Liver (tissue), 9 donors: ENCODE results near the gene CDKL1. TPM values are rescaled to one million over a fixed set of nuclear protein-coding genes. Genes with fewer than 3 reads are reported as not detected.

Experiments used
- DNase-seq: peaks from one replicate; pipeline ENCODE4 v3.0.0-alpha.2; 2017; ENCODE audit warnings: low spot score
- H3K27ac ChIP-seq, 2 donors: one replicate each; pipeline ENCODE4 v1.7.0; 2013; ENCODE audit warnings: inconsistent platforms in 2 of 2, low read length in 2 of 2, control low read depth in 1 of 2, low read depth in 1 of 2, mild to moderate bottlenecking in 1 of 2
- H3K27me3 ChIP-seq, 4 donors: one replicate each; pipeline versions ENCODE4 v1.6.1 to v1.7.0; 2013; ENCODE audit warnings: low read length in 3 of 4, inconsistent platforms in 1 of 4, mild to moderate bottlenecking in 1 of 4, moderate library complexity in 1 of 4; ENCODE audit not compliant: control insufficient read depth in 4 of 4, insufficient read depth in 4 of 4
- H3K36me3 ChIP-seq, 4 donors: one replicate each; pipeline versions ENCODE4 v1.6.1 to v1.7.0; 2013; ENCODE audit warnings: low read length in 3 of 4, mild to moderate bottlenecking in 3 of 4, low read depth in 1 of 4, moderate library complexity in 1 of 4; ENCODE audit not compliant: control insufficient read depth in 4 of 4, insufficient read depth in 3 of 4
- H3K4me1 ChIP-seq, 4 donors: one replicate each; pipeline versions ENCODE4 v1.6.1 to v1.7.0; 2013; ENCODE audit warnings: low read length in 3 of 4, mild to moderate bottlenecking in 3 of 4, moderate library complexity in 1 of 4; ENCODE audit not compliant: control insufficient read depth in 4 of 4, insufficient read depth in 4 of 4
- H3K4me3 ChIP-seq, 3 donors: one replicate each; pipeline versions ENCODE4 v1.6.1 to v1.7.0; 2013; ENCODE audit warnings: low read length in 3 of 3, control low read depth in 1 of 3, low read depth in 1 of 3, mild to moderate bottlenecking in 1 of 3
- H3K9ac ChIP-seq, 2 donors: one replicate each; pipeline ENCODE4 v1.7.0; 2013; ENCODE audit warnings: low read length in 2 of 2, mild to moderate bottlenecking in 2 of 2, moderate library complexity in 2 of 2, control low read depth in 1 of 2, low read depth in 1 of 2
- H3K9me3 ChIP-seq, 4 donors: one replicate each; pipeline versions ENCODE4 v1.6.1 to v1.7.0; 2013; ENCODE audit warnings: low read length in 3 of 4; ENCODE audit not compliant: control insufficient read depth in 4 of 4
- CTCF ChIP-seq: fragments of 150-350 bp; IDR thresholded peaks from 2 replicates; pipeline ENCODE4 v1.5.1; 2017; ENCODE audit warnings: improper control_type of control experiment, low read depth, low read length; ENCODE audit not compliant: missing input control
- EGR1 ChIP-seq, 2 donors: IDR thresholded peaks; 2 replicates each; pipeline ENCODE4 v1.6.1; 2016 to 2018; ENCODE audit warnings: antibody characterized with exemption in 2 of 2, low read depth in 2 of 2
- FOXA1 ChIP-seq: IDR thresholded peaks from 2 replicates; pipeline ENCODE4 v1.6.1; 2016; ENCODE audit warnings: antibody characterized with exemption
- FOXA2 ChIP-seq: IDR thresholded peaks from 2 replicates; pipeline ENCODE4 v1.6.1; 2016; ENCODE audit warnings: antibody characterized with exemption
- GABPA ChIP-seq, 2 donors: IDR thresholded peaks in 1 of 2; conservative IDR thresholded peaks in 1 of 2; 2 replicates each; pipeline ENCODE4 v1.6.1; 2016; ENCODE audit warnings: antibody characterized with exemption in 2 of 2, mild to moderate bottlenecking in 1 of 2, moderate library complexity in 1 of 2
- HNF4A ChIP-seq, 2 donors: conservative IDR thresholded peaks; 2 replicates each; pipeline ENCODE4 v1.6.1; 2016; ENCODE audit warnings: antibody characterized with exemption in 2 of 2, mild to moderate bottlenecking in 2 of 2
- HNF4G ChIP-seq: IDR thresholded peaks from 2 replicates; pipeline ENCODE4 v1.6.1; 2016; ENCODE audit warnings: antibody characterized with exemption
- JUND ChIP-seq, 2 donors: IDR thresholded peaks; 2 replicates each; pipeline ENCODE4 v1.6.1; 2016; ENCODE audit warnings: antibody characterized with exemption in 2 of 2
- MAX ChIP-seq: IDR thresholded peaks from 2 replicates; pipeline ENCODE4 v1.6.1; 2016; ENCODE audit warnings: antibody characterized with exemption
- NR2F2 ChIP-seq: IDR thresholded peaks from 2 replicates; pipeline ENCODE4 v1.6.1; 2016; ENCODE audit warnings: antibody characterized with exemption
- RAD21 ChIP-seq, 2 donors: IDR thresholded peaks; 2 replicates each; pipeline ENCODE4 v1.6.1; 2016; ENCODE audit warnings: antibody characterized with exemption in 2 of 2, mild to moderate bottlenecking in 2 of 2
- RXRA ChIP-seq, 2 donors: IDR thresholded peaks; 2 replicates each; pipeline ENCODE4 v1.6.1; 2017 to 2018; ENCODE audit warnings: antibody characterized with exemption in 2 of 2, mild to moderate bottlenecking in 1 of 2
- TAF1 ChIP-seq: conservative IDR thresholded peaks from 2 replicates; pipeline ENCODE4 v1.6.1; 2016; ENCODE audit warnings: antibody characterized with exemption, mild to moderate bottlenecking
- YY1 ChIP-seq: IDR thresholded peaks from 2 replicates; pipeline ENCODE4 v1.6.1; 2016; ENCODE audit warnings: antibody characterized with exemption, mild to moderate bottlenecking
- ZBTB33 ChIP-seq: IDR thresholded peaks from 2 replicates; pipeline ENCODE4 v1.6.1; 2016; ENCODE audit warnings: antibody characterized with exemption
- WGBS: extraction: QIAGEN DNeasy Blood & Tissue Kit; methylation state at CpG from one replicate; pipeline ENCODE4 v1.1.7; 2013; 5-methylcytosine and 5-hydroxymethylcytosine counted together
- polyA plus RNA-seq, 2 donors: library from polyadenylated mRNA; stranded (reverse) in 1 of 2; unstranded in 1 of 2; fragments of 200-250 nt in 1 of 2; fragments of >200 nt in 1 of 2; fragmentation: Nextera tagmentation in 1 of 2; extraction: Ambion mirVana in 1 of 2; gene quantifications; one replicate each; pipeline versions ENCODE4 v1.2.1 to v1.2.3, GENCODE V29; 2013 to 2015
- total RNA-seq, 2 donors: library from RNA; depleted of rRNA; stranded (reverse); fragments of >200 nt; gene quantifications; one replicate each; pipeline ENCODE4 v1.2.3, GENCODE V29; 2014
- donor health status: healthy.
- donor health status: healthy.
- donor health status: healthy.
- donor health status: healthy.
- donor health status: healthy.

CDKL1 gene
- total and polyA plus RNA-seq, 4 donors = 1.1 to 6.8 (median 2.1) TPM

- TF ChIP-seq HNF4A (conservative IDR thresholded peaks at IDR 0.05) (no peak), FOXA2 (no peak)
Measured at GRCh38 chr14:50354527-50354926, 42.2 kb downstream of the CDKL1 start (continued).

- H3K4me1 ChIP-seq = no peaks in the 10 kb centered on the region
- TF ChIP-seq EGR1 (IDR thresholded peaks at IDR 0.05; ENCODE audit: low read depth in 2 of 2) = no peak
- no peak for TF ChIP-seq JUND (IDR thresholded peaks at IDR 0.05)
- TF ChIP-seq ZBTB33 = no peak
- no peak for TF ChIP-seq CTCF
- no peak for TF ChIP-seq TAF1
- no peak for TF ChIP-seq MAX
- no peak for TF ChIP-seq FOXA2
- no peak for TF ChIP-seq HNF4G
- H3K9ac ChIP-seq = no peak overlapping the region
- no peak for DNase-seq
- no peaks in the 10 kb centered on the region for H3K27me3 ChIP-seq
- H3K27ac ChIP-seq = no peak overlapping the region
- 84% methylated on average over 4 of the region's 4 CpGs for WGBS
- H3K4me3 ChIP-seq = no peak overlapping the region
- H3K36me3 ChIP-seq = no peaks in the 10 kb centered on the region
- H3K9me3 ChIP-seq = no peaks in the 10 kb centered on the region
Measured at GRCh38 chr14:50353126-50353525, 43.6 kb downstream of the CDKL1 start.

- no peaks in the 10 kb centered on the region for H3K4me1 ChIP-seq
- no peak overlapping the region for H3K9ac ChIP-seq
- TF ChIP-seq HNF4A (conservative IDR thresholded peaks at IDR 0.05) = no peak
- TF ChIP-seq YY1 = no peak
- TF ChIP-seq JUND (IDR thresholded peaks at IDR 0.05) = no peak
- no peak for TF ChIP-seq NR2F2
- TF ChIP-seq HNF4G = no peak
- no peak for TF ChIP-seq EGR1 (IDR thresholded peaks at IDR 0.05; ENCODE audit: low read depth in 2 of 2)
- no peak for TF ChIP-seq RAD21 (IDR thresholded peaks at IDR 0.05)
- TF ChIP-seq CTCF = no peak
- TF ChIP-seq TAF1 = no peak
- TF ChIP-seq GABPA (IDR thresholded peaks at IDR 0.05 in 1 of 2, conservative IDR thresholded peaks at IDR 0.05 in 1 of 2) = no peak
- TF ChIP-seq RXRA (IDR thresholded peaks at IDR 0.05) = no peak
- no peak for TF ChIP-seq FOXA1
- no peak for DNase-seq
- 91% methylated on average over 4 of the region's 4 CpGs for WGBS
- no peaks in the 10 kb centered on the region for H3K36me3 ChIP-seq
- no peak overlapping the region for H3K27ac ChIP-seq
- H3K9me3 ChIP-seq = no peaks in the 10 kb centered on the region
- H3K4me3 ChIP-seq = no peak overlapping the region
- no peaks in the 10 kb centered on the region for H3K27me3 ChIP-seq
Measured at GRCh38 chr14:50352584-50352983, 44.1 kb downstream of the CDKL1 start.
